T-cell (primary cell): Measurements from ENCODE around the gene CAB39. TPM values are rescaled to one million over a fixed set of nuclear protein-coding genes. Genes with fewer than 3 reads are reported as not detected.
"Not testable (repeated sequence)": the region's sequence is repeated elsewhere in the genome, so short reads cannot be mapped to it uniquely, and the experiment has no call there.

Experiments
- ATAC-seq, 4 experiments: fragments of 200-7000 bp in 3 of 4; fragments of 150-1000 bp in 1 of 4; cut with Tn5 transposase; replicated peaks in 1 of 4; 1 replicate in 3 of 4; 2 replicates in 1 of 4; pipeline ENCODE4 v1.10.0; 2021; ENCODE audit warnings: moderate library complexity in 3 of 4, mild to moderate bottlenecking in 2 of 4, moderate number of reproducible peaks in 1 of 4
- CTCF ChIA-PET, 2 donors: fragments of 300-600 bp; sonication (Branson Sonifier 250); formaldehyde crosslinking; loops; one replicate each; lab custom pipeline; 2022; ENCODE audit warnings: antibody characterized with exemption in 2 of 2; lab: Charles Lee
- POLR2A ChIA-PET, 2 donors: fragments of 300-600 bp; sonication (Branson Sonifier 250); formaldehyde crosslinking; loops; one replicate each; lab custom pipeline; 2022; ENCODE audit warnings: antibody characterized with exemption in 2 of 2; lab: Charles Lee
- DNase-seq, 35 experiments: peaks; one replicate each; pipeline versions ENCODE4 v3.0.0 to v3.0.0-alpha.2; 2013 to 2023
- H3K27ac ChIP-seq: one replicate; pipeline ENCODE4 v1.5.1; 2013; ENCODE audit warnings: low read length
- H3K27me3 ChIP-seq, 2 experiments: replicated peaks in 1 of 2; 1 replicate in 1 of 2; 2 replicates in 1 of 2; pipeline versions ENCODE4 v1.6.1 to v1.7.0; 2013; ENCODE audit warnings: low read length in 1 of 2, mixed read lengths in 1 of 2; ENCODE audit not compliant: control insufficient read depth in 2 of 2, insufficient read depth in 2 of 2; ENCODE audit errors: extremely low read depth in 1 of 2
- H3K36me3 ChIP-seq, 2 donors: 1 replicate in 1 of 2; 2 replicates in 1 of 2; pipeline versions ENCODE4 v1.6.1 to v1.7.0; 2013; ENCODE audit warnings: low read length in 1 of 2; ENCODE audit not compliant: control insufficient read depth in 2 of 2, insufficient read depth in 1 of 2; ENCODE audit errors: extremely low read depth in 1 of 2
- H3K4me1 ChIP-seq, 2 experiments: 1 replicate in 1 of 2; 2 replicates in 1 of 2; pipeline versions ENCODE4 v1.6.1 to v1.7.0; 2013; ENCODE audit warnings: low read length in 2 of 2, mixed read lengths in 1 of 2; ENCODE audit not compliant: insufficient read depth in 2 of 2, control insufficient read depth in 1 of 2; ENCODE audit errors: extremely low read depth in 1 of 2
- H3K4me3 ChIP-seq, 2 donors: 1 replicate in 1 of 2; 2 replicates in 1 of 2; pipeline versions ENCODE4 v1.5.1 to v1.7.0; 2013; ENCODE audit warnings: mild to moderate bottlenecking in 2 of 2, low read length in 1 of 2, moderate library complexity in 1 of 2; ENCODE audit not compliant: control insufficient read depth in 1 of 2; ENCODE audit errors: extremely low read depth in 1 of 2
- H3K9me3 ChIP-seq: 2 replicates; pipeline ENCODE4 v1.7.0; 2013
- H3K27ac Mint-ChIP-seq, 2 donors: one replicate each; pipeline ENCODE4 v1.8.0; 2020 to 2021; ENCODE audit warnings: mild to moderate bottlenecking in 2 of 2, mixed read lengths in 2 of 2
- H3K27me3 Mint-ChIP-seq, 2 donors: one replicate each; pipeline ENCODE4 v1.8.0; 2021 to 2022; ENCODE audit warnings: mixed read lengths in 2 of 2
- H3K36me3 Mint-ChIP-seq: one replicate; pipeline ENCODE4 v1.8.0; 2021; ENCODE audit warnings: mixed read lengths
- H3K4me1 Mint-ChIP-seq, 3 donors: one replicate each; pipeline ENCODE4 v1.8.0; 2020 to 2022; ENCODE audit warnings: mixed read lengths in 3 of 3, mild to moderate bottlenecking in 1 of 3
- H3K4me3 Mint-ChIP-seq, 3 donors: one replicate each; pipeline ENCODE4 v1.8.0; 2020 to 2022; ENCODE audit warnings: mild to moderate bottlenecking in 3 of 3, mixed read lengths in 3 of 3, moderate library complexity in 3 of 3
- H3K9me3 Mint-ChIP-seq, 3 donors: one replicate each; pipeline ENCODE4 v1.8.0; 2020 to 2022; ENCODE audit warnings: mixed read lengths in 3 of 3
- WGBS: methylation state at CpG from one replicate; pipeline ENCODE4 v1.1.5; 2013; ENCODE audit warnings: missing lambda C conversion rate; ENCODE audit not compliant: insufficient coverage; 5-methylcytosine and 5-hydroxymethylcytosine counted together
- total RNA-seq, 35 experiments: library from RNA in 6 of 35; stranded (reverse) in 6 of 35; fragments of 120-200 nt in 1 of 35; gene quantifications; one replicate each; pipeline versions ENCODE4 v1.2.1 to v1.2.4 and lab custom pipeline; 2013 to 2026

The CAB39 gene
- total RNA-seq, 5 donors from 2014 or later (not counting 1 experiment from before 2014, with no cell fraction given), result 91.7 to 102 (median 96.7) TPM

- DNase-seq (no peak), ATAC-seq (no peak)
- 100% methylated on average over 1 of the region's 3 CpGs for WGBS
- H3K27ac Mint-ChIP-seq, result no peak overlapping the region
- Histone ChIP-seq H3K9me3 (no peaks in the 10 kb centered on the region), H3K4me1 (no peaks in the 10 kb centered on the region), H3K36me3 (no peaks in the 10 kb centered on the region), H3K27me3 (no peaks in the 10 kb centered on the region), H3K27ac (no peak overlapping the region), H3K4me3 (no peak overlapping the region)
- H3K27me3 Mint-ChIP-seq, result no peaks in the 10 kb centered on the region
- H3K4me1 Mint-ChIP-seq, result peaks cover 9 to 19% (median 11%) of the 10 kb centered on the region in 3 donors
- POLR2A ChIA-PET, result no interaction called here
- peaks cover 5 to 11% (median 9%) of the 10 kb centered on the region in 3 donors for H3K9me3 Mint-ChIP-seq
- CTCF ChIA-PET, result interaction anchor here in 1 of 2 donors (0.9 kb wide), 2 partner anchors 10 to 236 kb away, joined by 4 to 6 read pairs; no protein-coding TSS in a partner anchor
- peaks cover 10% of the 10 kb centered on the region for H3K36me3 Mint-ChIP-seq
- H3K4me3 Mint-ChIP-seq, result no peak overlapping the region
Observed at GRCh38 chr2:230701308-230701707, 11.3 kb upstream of the CAB39 start.

DNA sequence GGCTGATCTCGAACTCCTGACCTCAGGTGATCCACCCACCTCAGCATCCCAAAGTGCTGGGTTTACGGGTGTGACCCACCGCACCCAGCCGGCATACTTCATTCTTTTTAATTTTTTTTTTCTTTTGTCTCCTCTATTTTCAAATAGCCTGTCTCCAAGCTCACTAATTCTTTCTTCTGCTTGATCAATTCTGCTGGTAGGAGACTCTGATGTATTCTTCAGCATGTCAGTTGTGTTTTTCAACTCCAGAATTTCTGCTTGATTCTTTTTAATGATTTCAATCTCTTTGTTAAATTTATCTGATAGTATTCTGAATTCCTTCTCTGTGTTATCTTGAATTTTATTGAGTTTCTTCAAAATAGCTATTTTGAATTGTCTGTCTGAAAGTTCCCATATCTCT is 10.2 kb upstream of the CAB39 start:
- H3K4me1 Mint-ChIP-seq, result peaks cover 11 to 13% (median 13%) of the 10 kb centered on the region in 3 donors
- not testable (repeated sequence) for DNase-seq, H3K27ac ChIP-seq, H3K27ac Mint-ChIP-seq, ATAC-seq, H3K27me3 Mint-ChIP-seq, H3K4me3 Mint-ChIP-seq, H3K9me3 ChIP-seq, H3K4me3 ChIP-seq, H3K4me1 ChIP-seq, H3K36me3 ChIP-seq, H3K27me3 ChIP-seq
- H3K36me3 Mint-ChIP-seq, result peaks cover 10% of the 10 kb centered on the region
- CTCF ChIA-PET, result interaction anchor here in 1 of 2 donors (0.6 kb wide), 1 partner anchor 9 kb away, joined by 4 read pairs; no protein-coding TSS in a partner anchor
- peaks cover 5 to 11% (median 9%) of the 10 kb centered on the region in 3 donors for H3K9me3 Mint-ChIP-seq
- WGBS, result no CpG with 5 or more reads among the region's 4 CpGs
- POLR2A ChIA-PET, result interaction anchor here in 1 of 2 donors (0.6 kb wide), 1 partner anchor 375 kb away, joined by 9 read pairs; the partner anchor contains the start of gene SP140L

GRCh38 chr2:230703514-230703913 is 9.1 kb upstream of the CAB39 start:
- no peak overlapping the region for H3K4me3 Mint-ChIP-seq
- POLR2A ChIA-PET, result no interaction called here

DNA sequence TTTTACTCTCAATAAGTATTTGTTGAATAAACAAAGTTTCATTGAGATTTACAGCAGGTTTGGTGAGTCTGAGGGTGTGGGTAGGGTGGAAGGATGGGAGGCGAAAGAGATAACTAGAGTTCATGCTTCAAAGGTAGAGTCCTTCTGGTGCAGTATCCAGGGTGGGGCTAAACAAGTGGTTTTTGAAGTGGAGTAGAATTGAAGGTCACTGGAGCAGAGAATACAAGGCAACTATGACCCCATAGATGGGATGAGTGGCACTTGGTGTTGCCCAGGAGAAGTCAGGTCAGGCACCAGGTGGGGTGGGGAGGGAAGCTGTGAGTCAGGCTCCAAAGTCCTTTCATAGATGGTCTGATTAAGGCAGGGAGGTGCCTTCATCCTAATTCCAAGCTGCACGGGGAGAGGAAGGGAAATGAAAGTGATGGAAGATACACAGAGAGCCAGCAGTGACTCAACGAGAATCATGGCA is 6.6 kb upstream of the CAB39 start:
- Mint-ChIP-seq H3K27me3 (no peaks in the 10 kb centered on the region), H3K36me3 (peaks cover 10% of the 10 kb centered on the region), H3K9me3 (peaks cover 5 to 11% (median 9%) of the 10 kb centered on the region in 3 donors), H3K4me1 (peaks cover 3 to 18% (median 7%) of the 10 kb centered on the region in 3 donors), H3K4me3 (no peak overlapping the region), H3K27ac (no peak overlapping the region)
- H3K36me3 ChIP-seq, result no peaks in the 10 kb centered on the region
- whole genome bisulfite sequencing, result 100% methylated on average over 3 of the region's 3 CpGs
- H3K27me3 ChIP-seq, result no peaks in the 10 kb centered on the region
- no peak for ATAC-seq
- no peaks in the 10 kb centered on the region for H3K4me1 ChIP-seq
- H3K27ac ChIP-seq, result no peak overlapping the region
- ChIA-PET POLR2A (no interaction called here), CTCF (no interaction called here)
- no peak for DNase-seq
- no peak overlapping the region for H3K4me3 ChIP-seq
- H3K9me3 ChIP-seq, result no peaks in the 10 kb centered on the region

More at GRCh38 chr2:230703514-230703913, 9.1 kb upstream of the CAB39 start:
- Mint-ChIP-seq H3K4me1 (peaks cover 8 to 21% (median 14%) of the 10 kb centered on the region in 3 donors), H3K27me3 (no peaks in the 10 kb centered on the region), H3K27ac (no peak overlapping the region), H3K36me3 (peaks cover 10% of the 10 kb centered on the region), H3K9me3 (peaks cover 5 to 11% (median 9%) of the 10 kb centered on the region in 3 donors)
- no peak overlapping the region for H3K4me3 ChIP-seq
- no peaks in the 10 kb centered on the region for H3K4me1 ChIP-seq
- 86% methylated on average over 1 of the region's 3 CpGs for WGBS
- DNase-seq (no peak), ATAC-seq (no peak)
- CTCF ChIA-PET, result interaction anchor here in 1 of 2 donors (0.7 to 0.8 kb wide), 2 partner anchors 9 to 21 kb away, joined by 3 read pairs; no protein-coding TSS in a partner anchor
- no peak overlapping the region for H3K27ac ChIP-seq
- H3K27me3 ChIP-seq, result no peaks in the 10 kb centered on the region
- H3K36me3 ChIP-seq, result no peaks in the 10 kb centered on the region
- H3K9me3 ChIP-seq, result no peaks in the 10 kb centered on the region

GRCh38 chr2:230706966-230707365 is 5.7 kb upstream of the CAB39 start:
- peaks cover 8% of the 10 kb centered on the region for H3K36me3 Mint-ChIP-seq
- H3K9me3 Mint-ChIP-seq, result peaks cover 5 to 7% (median 6%) of the 10 kb centered on the region in 3 donors
- Histone ChIP-seq H3K4me1 (peaks cover 0 to 2% of the 10 kb centered on the region in 2 experiments), H3K27ac (no peak overlapping the region), H3K4me3 (no peak overlapping the region), H3K27me3 (no peaks in the 10 kb centered on the region), H3K36me3 (no peaks in the 10 kb centered on the region), H3K9me3 (no peaks in the 10 kb centered on the region)
- no peak for ATAC-seq
- peaks cover 6 to 23% (median 15%) of the 10 kb centered on the region in 3 donors for H3K4me1 Mint-ChIP-seq
- no peak for DNase-seq
- H3K4me3 Mint-ChIP-seq, result no peak overlapping the region
- ChIA-PET CTCF (no interaction called here), POLR2A (interaction anchor here in 1 of 2 donors (0.5 kb wide), 1 partner anchor 63 kb away, joined by 3 read pairs; no protein-coding TSS in a partner anchor)
- no peaks in the 10 kb centered on the region for H3K27me3 Mint-ChIP-seq
- H3K27ac Mint-ChIP-seq, result no peak overlapping the region
- whole genome bisulfite sequencing, result 63% methylated on average over 1 of the region's 8 CpGs

- H3K27me3 Mint-ChIP-seq, result no peaks in the 10 kb centered on the region
- no peaks in the 10 kb centered on the region for H3K9me3 Mint-ChIP-seq
- H3K27ac ChIP-seq, result no peak overlapping the region
- peaks cover 12 to 28% (median 22%) of the 10 kb centered on the region in 3 donors for H3K4me1 Mint-ChIP-seq
- no peaks in the 10 kb centered on the region for H3K27me3 ChIP-seq
- ChIA-PET POLR2A (interaction anchor here in 1 of 2 donors (0.6 kb wide), 1 partner anchor 60 kb away, joined by 3 read pairs; no protein-coding TSS in a partner anchor), CTCF (interaction anchor here in 1 of 2 donors (0.6 kb wide), 1 partner anchor 105 kb away, joined by 3 read pairs; no protein-coding TSS in a partner anchor)
- no peaks in the 10 kb centered on the region for H3K36me3 ChIP-seq
- no peak overlapping the region for H3K27ac Mint-ChIP-seq
- H3K9me3 ChIP-seq, result no peaks in the 10 kb centered on the region
- no peak overlapping the region for H3K4me3 Mint-ChIP-seq
- H3K4me1 ChIP-seq, result peaks cover 2 to 8% of the 10 kb centered on the region in 2 experiments
- H3K36me3 Mint-ChIP-seq, result peaks cover 3% of the 10 kb centered on the region
- DNase-seq, result no peak
- ATAC-seq, result no peak
- no peak overlapping the region for H3K4me3 ChIP-seq
- 88% methylated on average over 7 of the region's 7 CpGs for WGBS
Observed at GRCh38 chr2:230708204-230708603, 4.4 kb upstream of the CAB39 start.
